ENCODE results near the gene MRPL28. TPM values are rescaled to one million over a fixed set of nuclear protein-coding genes. Genes with fewer than 3 reads are reported as not detected.

The MRPL28 gene
- total and polyA plus RNA-seq, 4 donors, result 28.3 to 63.4 (median 50.1) TPM

DNA sequence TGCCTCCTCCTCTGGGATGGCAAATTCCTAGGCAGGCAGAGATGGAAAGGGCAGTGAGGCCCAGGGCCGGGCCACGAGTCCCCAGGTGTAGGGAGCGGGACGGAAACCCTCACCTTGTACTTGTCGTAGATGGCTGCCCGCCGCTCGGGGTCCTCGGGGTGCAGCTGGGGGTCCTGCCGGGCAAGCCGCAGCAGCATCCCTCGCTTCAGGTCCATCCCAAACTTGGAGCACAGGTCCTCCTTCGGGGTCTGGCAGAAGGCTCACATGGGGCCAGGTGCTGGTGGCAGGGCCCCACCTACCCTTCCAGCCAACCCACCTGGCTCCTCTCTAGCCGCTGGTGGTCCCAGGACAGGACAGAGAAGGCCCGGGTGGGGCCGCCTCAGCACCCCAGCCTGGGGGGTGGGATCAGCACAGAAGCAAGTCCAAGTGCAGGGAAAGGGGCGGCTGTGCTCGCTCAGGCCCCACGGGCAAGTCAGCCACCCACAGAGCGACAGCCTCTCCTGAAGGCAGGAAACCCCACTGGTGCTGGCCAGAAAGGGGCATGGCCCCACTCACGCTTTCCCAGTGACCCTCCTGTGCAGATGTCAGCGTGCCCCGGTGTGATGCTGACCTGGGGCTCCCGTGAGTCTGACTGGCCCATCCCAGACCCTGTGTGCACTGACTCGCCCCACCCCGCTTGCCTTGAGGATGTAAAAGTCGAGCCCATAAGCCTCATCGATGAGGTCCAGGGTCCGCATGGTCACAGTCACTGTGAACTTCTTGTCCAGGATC lies 1.8 kb downstream of the MRPL28 start:
- no peak for TF ChIP-seq EGR1 (IDR thresholded peaks at IDR 0.05; ENCODE audit: low read depth in 2 of 2)
- no peak for TF ChIP-seq ZBTB33 (IDR thresholded peaks at IDR 0.05)
- H3K4me1 ChIP-seq (ENCODE audit: control insufficient read depth in 4 of 4, insufficient read depth in 4 of 4, low read length in 3 of 4), result peaks cover 4 to 18% (median 15%) of the 10 kb centered on the region in 4 donors
- H3K27me3 ChIP-seq (ENCODE audit: control insufficient read depth in 4 of 4, insufficient read depth in 4 of 4, low read length in 3 of 4), result no peaks in the 10 kb centered on the region
- H3K9me3 ChIP-seq (ENCODE audit: control insufficient read depth in 4 of 4, low read length in 3 of 4), result no peaks in the 10 kb centered on the region
- H3K27ac ChIP-seq (ENCODE audit: low read depth in 1 of 2, low read length in 2 of 2), result no peak overlapping the region
- H3K36me3 ChIP-seq (ENCODE audit: control insufficient read depth in 4 of 4, insufficient read depth in 3 of 4, low read depth in 1 of 4, low read length in 3 of 4), result peaks cover 0 to 26% (median 6%) of the 10 kb centered on the region in 4 donors
- 95% methylated on average over 29 of the region's 29 CpGs for WGBS
- no peak for DNase-seq (ENCODE audit: low spot score)
- H3K4me3 ChIP-seq (ENCODE audit: low read depth in 1 of 3, low read length in 3 of 3), result no peak overlapping the region
- no peak overlapping the region for H3K9ac ChIP-seq (ENCODE audit: low read depth in 1 of 2, low read length in 2 of 2)

GRCh38 chr16:367333-367903 lies 2.9 kb downstream of the MRPL28 start:
- H3K27me3 ChIP-seq (ENCODE audit: control insufficient read depth in 4 of 4, insufficient read depth in 4 of 4, low read length in 3 of 4), result no peaks in the 10 kb centered on the region
- TF ChIP-seq, protein P1, sequence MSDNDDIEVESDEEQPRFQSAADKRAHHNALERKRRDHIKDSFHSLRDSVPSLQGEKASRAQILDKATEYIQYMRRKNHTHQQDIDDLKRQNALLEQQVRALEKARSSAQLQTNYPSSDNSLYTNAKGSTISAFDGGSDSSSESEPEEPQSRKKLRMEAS (IDR thresholded peaks at IDR 0.05), result no peak
- no peak for TF ChIP-seq TAF1 (conservative IDR thresholded peaks at IDR 0.05)
- TF ChIP-seq EGR1 (IDR thresholded peaks at IDR 0.05; ENCODE audit: low read depth in 2 of 2), result no peak
- no peak for TF ChIP-seq ATF3 (IDR thresholded peaks at IDR 0.05)
- no peak for TF ChIP-seq FOXA1 (IDR thresholded peaks at IDR 0.05)
- TF ChIP-seq SP1 (IDR thresholded peaks at IDR 0.05), result no peak
- no peak for TF ChIP-seq RAD21 (IDR thresholded peaks at IDR 0.05)
- TF ChIP-seq YY1 (IDR thresholded peaks at IDR 0.05), result no peak
- TF ChIP-seq, protein P2, sequence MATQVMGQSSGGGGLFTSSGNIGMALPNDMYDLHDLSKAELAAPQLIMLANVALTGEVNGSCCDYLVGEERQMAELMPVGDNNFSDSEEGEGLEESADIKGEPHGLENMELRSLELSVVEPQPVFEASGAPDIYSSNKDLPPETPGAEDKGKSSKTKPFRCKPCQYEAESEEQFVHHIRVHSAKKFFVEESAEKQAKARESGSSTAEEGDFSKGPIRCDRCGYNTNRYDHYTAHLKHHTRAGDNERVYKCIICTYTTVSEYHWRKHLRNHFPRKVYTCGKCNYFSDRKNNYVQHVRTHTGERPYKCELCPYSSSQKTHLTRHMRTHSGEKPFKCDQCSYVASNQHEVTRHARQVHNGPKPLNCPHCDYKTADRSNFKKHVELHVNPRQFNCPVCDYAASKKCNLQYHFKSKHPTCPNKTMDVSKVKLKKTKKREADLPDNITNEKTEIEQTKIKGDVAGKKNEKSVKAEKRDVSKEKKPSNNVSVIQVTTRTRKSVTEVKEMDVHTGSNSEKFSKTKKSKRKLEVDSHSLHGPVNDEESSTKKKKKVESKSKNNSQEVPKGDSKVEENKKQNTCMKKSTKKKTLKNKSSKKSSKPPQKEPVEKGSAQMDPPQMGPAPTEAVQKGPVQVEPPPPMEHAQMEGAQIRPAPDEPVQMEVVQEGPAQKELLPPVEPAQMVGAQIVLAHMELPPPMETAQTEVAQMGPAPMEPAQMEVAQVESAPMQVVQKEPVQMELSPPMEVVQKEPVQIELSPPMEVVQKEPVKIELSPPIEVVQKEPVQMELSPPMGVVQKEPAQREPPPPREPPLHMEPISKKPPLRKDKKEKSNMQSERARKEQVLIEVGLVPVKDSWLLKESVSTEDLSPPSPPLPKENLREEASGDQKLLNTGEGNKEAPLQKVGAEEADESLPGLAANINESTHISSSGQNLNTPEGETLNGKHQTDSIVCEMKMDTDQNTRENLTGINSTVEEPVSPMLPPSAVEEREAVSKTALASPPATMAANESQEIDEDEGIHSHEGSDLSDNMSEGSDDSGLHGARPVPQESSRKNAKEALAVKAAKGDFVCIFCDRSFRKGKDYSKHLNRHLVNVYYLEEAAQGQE (IDR thresholded peaks at IDR 0.05), result no peak
- no peak for TF ChIP-seq FOXA2 (IDR thresholded peaks at IDR 0.05)
- TF ChIP-seq RXRA (IDR thresholded peaks at IDR 0.05), result no peak
- TF ChIP-seq, protein P3, sequence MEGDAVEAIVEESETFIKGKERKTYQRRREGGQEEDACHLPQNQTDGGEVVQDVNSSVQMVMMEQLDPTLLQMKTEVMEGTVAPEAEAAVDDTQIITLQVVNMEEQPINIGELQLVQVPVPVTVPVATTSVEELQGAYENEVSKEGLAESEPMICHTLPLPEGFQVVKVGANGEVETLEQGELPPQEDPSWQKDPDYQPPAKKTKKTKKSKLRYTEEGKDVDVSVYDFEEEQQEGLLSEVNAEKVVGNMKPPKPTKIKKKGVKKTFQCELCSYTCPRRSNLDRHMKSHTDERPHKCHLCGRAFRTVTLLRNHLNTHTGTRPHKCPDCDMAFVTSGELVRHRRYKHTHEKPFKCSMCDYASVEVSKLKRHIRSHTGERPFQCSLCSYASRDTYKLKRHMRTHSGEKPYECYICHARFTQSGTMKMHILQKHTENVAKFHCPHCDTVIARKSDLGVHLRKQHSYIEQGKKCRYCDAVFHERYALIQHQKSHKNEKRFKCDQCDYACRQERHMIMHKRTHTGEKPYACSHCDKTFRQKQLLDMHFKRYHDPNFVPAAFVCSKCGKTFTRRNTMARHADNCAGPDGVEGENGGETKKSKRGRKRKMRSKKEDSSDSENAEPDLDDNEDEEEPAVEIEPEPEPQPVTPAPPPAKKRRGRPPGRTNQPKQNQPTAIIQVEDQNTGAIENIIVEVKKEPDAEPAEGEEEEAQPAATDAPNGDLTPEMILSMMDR (IDR thresholded peaks at IDR 0.05; ENCODE audit: low read depth, low read length, missing input control), result no peak
- no peak for TF ChIP-seq HNF4A (conservative IDR thresholded peaks at IDR 0.05)
- no peak for TF ChIP-seq HNF4G (IDR thresholded peaks at IDR 0.05)
- no peak for TF ChIP-seq GABPA (IDR thresholded peaks at IDR 0.05 in 1 of 2, conservative IDR thresholded peaks at IDR 0.05 in 1 of 2)
- TF ChIP-seq JUND (IDR thresholded peaks at IDR 0.05), result no peak
- no peak for TF ChIP-seq ZBTB33 (IDR thresholded peaks at IDR 0.05)
- TF ChIP-seq NR2F2 (IDR thresholded peaks at IDR 0.05), result no peak
- no peak for DNase-seq (ENCODE audit: low spot score)
- H3K4me1 ChIP-seq (ENCODE audit: control insufficient read depth in 4 of 4, insufficient read depth in 4 of 4, low read length in 3 of 4), result peaks cover 4 to 19% (median 15%) of the 10 kb centered on the region in 4 donors
- no peak overlapping the region for H3K27ac ChIP-seq (ENCODE audit: low read depth in 1 of 2, low read length in 2 of 2)
- WGBS, result 96% methylated on average over 18 of the region's 18 CpGs
- no peak overlapping the region for H3K4me3 ChIP-seq (ENCODE audit: low read depth in 1 of 3, low read length in 3 of 3)
- H3K9ac ChIP-seq (ENCODE audit: low read depth in 1 of 2, low read length in 2 of 2), result no peak overlapping the region
- H3K9me3 ChIP-seq (ENCODE audit: control insufficient read depth in 4 of 4, low read length in 3 of 4), result no peaks in the 10 kb centered on the region
- H3K36me3 ChIP-seq (ENCODE audit: control insufficient read depth in 4 of 4, insufficient read depth in 3 of 4, low read depth in 1 of 4, low read length in 3 of 4), result peaks cover 0 to 21% (median 4%) of the 10 kb centered on the region in 4 donors

Data from liver (tissue), 9 donors.